HepG2 (cell line): Measurements from ENCODE around the gene TCAF1. TPM values are rescaled to one million over a fixed set of nuclear protein-coding genes. Genes with fewer than 3 reads are reported as not detected.

Experiments
- ATF3 ChIP-seq: sonication (generic); formaldehyde crosslinking; IDR thresholded peaks from 2 replicates; pipeline ENCODE4 v1.4.0; 2020; ENCODE audit warnings: missing genetic modification reagents
- CAMTA2 ChIP-seq: sonication (generic); formaldehyde crosslinking; IDR thresholded peaks from 2 replicates; pipeline ENCODE4 v1.4.0; 2020; ENCODE audit warnings: mild to moderate bottlenecking, missing genetic modification reagents, borderline replicate concordance
- IRX3 ChIP-seq: sonication (generic); formaldehyde crosslinking; IDR thresholded peaks from 2 replicates; pipeline ENCODE4 v1.8.1; 2023; ENCODE audit warnings: mild to moderate bottlenecking, low read depth, missing genetic modification reagents, borderline replicate concordance
- NR2F6 ChIP-seq, 2 experiments: IDR thresholded peaks; 2 replicates each; pipeline ENCODE4 v1.6.1; 2016; ENCODE audit warnings: antibody characterized with exemption in 1 of 2, mild to moderate bottlenecking in 1 of 2
- RBM39 ChIP-seq: fragments of 200-400 bp; formaldehyde crosslinking; IDR thresholded peaks from one replicate; pipeline ENCODE4 v1.6.1; 2018; ENCODE audit warnings: antibody characterized with exemption, mild to moderate bottlenecking, low read depth, low read length; ENCODE audit not compliant: poor library complexity, severe bottlenecking
- RFX5 ChIP-seq: IDR thresholded peaks from 2 replicates; pipeline ENCODE4 v1.6.1; 2011; ENCODE audit warnings: low read depth, low read length, improper control_type of control experiment
- SALL2 ChIP-seq: sonication (generic); formaldehyde crosslinking; IDR thresholded peaks from 2 replicates; pipeline ENCODE4 v1.8.1; 2023; ENCODE audit warnings: mild to moderate bottlenecking, missing genetic modification reagents, inconsistent platforms
- SATB2 ChIP-seq: sonication (generic); formaldehyde crosslinking; IDR thresholded peaks from 2 replicates; pipeline ENCODE4 v1.5.0; 2020; ENCODE audit warnings: missing genetic modification reagents
- SP140L ChIP-seq: sonication (generic); formaldehyde crosslinking; IDR thresholded peaks from 2 replicates; pipeline ENCODE4 v1.4.0; 2020; ENCODE audit warnings: missing genetic modification reagents, borderline replicate concordance
- ZNF234 ChIP-seq: sonication (generic); formaldehyde crosslinking; conservative IDR thresholded peaks from 2 replicates; pipeline ENCODE4 v1.5.1; 2020; ENCODE audit warnings: mild to moderate bottlenecking, missing genetic modification reagents
- ZNF562 ChIP-seq: sonication (generic); formaldehyde crosslinking; IDR thresholded peaks from 2 replicates; pipeline ENCODE4 v1.8.0; 2022; ENCODE audit warnings: missing genetic modification reagents, borderline replicate concordance
- ZNF615 ChIP-seq: sonication (generic); formaldehyde crosslinking; IDR thresholded peaks from 2 replicates; pipeline ENCODE4 v1.5.0; 2020; ENCODE audit warnings: mild to moderate bottlenecking, missing genetic modification reagents, borderline replicate concordance
- ZNF766 ChIP-seq: sonication (generic); formaldehyde crosslinking; IDR thresholded peaks from 2 replicates; pipeline ENCODE4 v1.5.0; 2020; ENCODE audit warnings: missing genetic modification reagents, borderline replicate concordance
- ZNF850 ChIP-seq: sonication (generic); formaldehyde crosslinking; conservative IDR thresholded peaks from 2 replicates; pipeline ENCODE4 v1.9.0; 2021; ENCODE audit warnings: mild to moderate bottlenecking, missing genetic modification reagents
- ZNF879 ChIP-seq: sonication (generic); formaldehyde crosslinking; IDR thresholded peaks from 2 replicates; pipeline ENCODE4 v1.8.1; 2023; ENCODE audit warnings: missing genetic modification reagents
- ZSCAN21 ChIP-seq: sonication (generic); formaldehyde crosslinking; IDR thresholded peaks from 2 replicates; pipeline ENCODE4 v1.8.0; 2022; ENCODE audit warnings: mild to moderate bottlenecking, missing genetic modification reagents, moderate library complexity, borderline replicate concordance
- polyA plus RNA-seq, 8 experiments: library from polyadenylated mRNA; depleted of rRNA in 3 of 8; stranded (reverse) in 7 of 8; unstranded in 1 of 8; fragments of >200 nt; fragmentation: Illumina TruSeq in 4 of 8; extraction: Trizol in 4 of 8; gene quantifications; 2 replicates each; pipeline versions ENCODE4 v1.2.1 to v1.2.3, GENCODE V29; 2011 to 2016; ENCODE audit warnings: low read depth in 4 of 8, missing spikeins in 1 of 8, mixed read lengths in 1 of 8; ENCODE audit not compliant: insufficient read depth in 1 of 8
- total RNA-seq, 5 experiments: library from RNA; depleted of rRNA; stranded (reverse); fragments of >200 nt; fragmentation: Illumina TruSeq; extraction: Trizol; gene quantifications; 2 replicates each; pipeline ENCODE4 v1.2.3, GENCODE V29; 2016; ENCODE audit warnings: low read depth in 1 of 5
- TF ChIP-seq, protein P1 (sequence below), 2 experiments: sonication (generic) in 1 of 2; formaldehyde crosslinking in 1 of 2; IDR thresholded peaks; 2 replicates each; pipeline versions ENCODE4 v1.4.0 to v1.6.1; 2018 to 2020; ENCODE audit warnings: missing genetic modification reagents in 2 of 2, borderline replicate concordance in 1 of 2, low read depth in 1 of 2, mild to moderate bottlenecking in 1 of 2, missing biosample characterization in 1 of 2
- TF ChIP-seq, protein P2 (sequence below): sonication (generic); formaldehyde crosslinking; IDR thresholded peaks from 2 replicates; pipeline ENCODE4 v1.4.0; 2020; ENCODE audit warnings: mild to moderate bottlenecking, low read depth, missing genetic modification reagents
- TF ChIP-seq, protein P3 (sequence below): IDR thresholded peaks from 2 replicates; pipeline ENCODE4 v1.6.1; 2016; ENCODE audit warnings: missing compliant biosample characterization, missing genetic modification reagents, borderline replicate concordance
- TF ChIP-seq, protein P4 (sequence below): sonication (generic); formaldehyde crosslinking; IDR thresholded peaks from 2 replicates; pipeline ENCODE4 v1.4.0; 2020; ENCODE audit warnings: missing genetic modification reagents, borderline replicate concordance

TCAF1 gene
- total and polyA plus RNA-seq, 2 of the 13 experiments (the other 11 are each of a cell fraction or from before 2014, with no cell fraction given), result 36.2 to 101 TPM

GRCh38 chr7:143900230-143900766 lies 1.7 kb downstream of the TCAF1 start (continued):
- TF ChIP-seq SALL2 (CRISPR knock-in tag) (no peak), SP140L (0 out of 2 replicates have a peak, but pooled peaks have one; percentile 2), RBM39 (no peak), ZNF234 (CRISPR knock-in tag) (no peak), IRX3 (CRISPR knock-in tag) (no peak), ZNF879 (CRISPR knock-in tag) (no peak), CAMTA2 (CRISPR knock-in tag) (no peak), ZNF766 (CRISPR knock-in tag) (no peak), NR2F6 (IDR thresholded peaks at IDR 0.05) (peak; percentile 90), NR2F6 (CRISPR knock-in tag; IDR thresholded peaks at IDR 0.05) (peak; percentile 96), ZNF615 (CRISPR knock-in tag) (no peak), ZSCAN21 (peak; percentile 66; the same call in 1 of the 2 replicates), ATF3 (CRISPR knock-in tag) (peak; percentile 56; the same call in 1 of the 2 replicates), RFX5 (no peak), ZNF850 (CRISPR knock-in tag) (no peak), ZNF562 (CRISPR knock-in tag) (no peak), SATB2 (CRISPR knock-in tag) (no peak)
- TF ChIP-seq, protein P1, sequence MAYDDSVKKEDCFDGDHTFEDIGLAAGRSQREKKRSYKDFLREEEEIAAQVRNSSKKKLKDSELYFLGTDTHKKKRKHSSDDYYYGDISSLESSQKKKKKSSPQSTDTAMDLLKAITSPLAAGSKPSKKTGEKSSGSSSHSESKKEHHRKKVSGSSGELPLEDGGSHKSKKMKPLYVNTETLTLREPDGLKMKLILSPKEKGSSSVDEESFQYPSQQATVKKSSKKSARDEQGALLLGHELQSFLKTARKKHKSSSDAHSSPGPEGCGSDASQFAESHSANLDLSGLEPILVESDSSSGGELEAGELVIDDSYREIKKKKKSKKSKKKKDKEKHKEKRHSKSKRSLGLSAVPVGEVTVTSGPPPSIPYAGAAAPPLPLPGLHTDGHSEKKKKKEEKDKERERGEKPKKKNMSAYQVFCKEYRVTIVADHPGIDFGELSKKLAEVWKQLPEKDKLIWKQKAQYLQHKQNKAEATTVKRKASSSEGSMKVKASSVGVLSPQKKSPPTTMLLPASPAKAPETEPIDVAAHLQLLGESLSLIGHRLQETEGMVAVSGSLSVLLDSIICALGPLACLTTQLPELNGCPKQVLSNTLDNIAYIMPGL (CRISPR knock-in tag; IDR thresholded peaks at IDR 0.05; ENCODE audit: borderline replicate concordance in 1 of 2, low read depth in 1 of 2), result 0 out of 4 replicates have a peak, but pooled peaks of 1 of the 2 experiments have one; percentile 51
- TF ChIP-seq, protein P2, sequence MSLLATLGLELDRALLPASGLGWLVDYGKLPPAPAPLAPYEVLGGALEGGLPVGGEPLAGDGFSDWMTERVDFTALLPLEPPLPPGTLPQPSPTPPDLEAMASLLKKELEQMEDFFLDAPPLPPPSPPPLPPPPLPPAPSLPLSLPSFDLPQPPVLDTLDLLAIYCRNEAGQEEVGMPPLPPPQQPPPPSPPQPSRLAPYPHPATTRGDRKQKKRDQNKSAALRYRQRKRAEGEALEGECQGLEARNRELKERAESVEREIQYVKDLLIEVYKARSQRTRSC (CRISPR knock-in tag), result no peak
- TF ChIP-seq, protein P3, sequence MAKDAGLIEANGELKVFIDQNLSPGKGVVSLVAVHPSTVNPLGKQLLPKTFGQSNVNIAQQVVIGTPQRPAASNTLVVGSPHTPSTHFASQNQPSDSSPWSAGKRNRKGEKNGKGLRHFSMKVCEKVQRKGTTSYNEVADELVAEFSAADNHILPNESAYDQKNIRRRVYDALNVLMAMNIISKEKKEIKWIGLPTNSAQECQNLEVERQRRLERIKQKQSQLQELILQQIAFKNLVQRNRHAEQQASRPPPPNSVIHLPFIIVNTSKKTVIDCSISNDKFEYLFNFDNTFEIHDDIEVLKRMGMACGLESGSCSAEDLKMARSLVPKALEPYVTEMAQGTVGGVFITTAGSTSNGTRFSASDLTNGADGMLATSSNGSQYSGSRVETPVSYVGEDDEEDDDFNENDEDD (CRISPR knock-in tag), result no peak; the same call in 1 of the 2 replicates
- TF ChIP-seq, protein P4, sequence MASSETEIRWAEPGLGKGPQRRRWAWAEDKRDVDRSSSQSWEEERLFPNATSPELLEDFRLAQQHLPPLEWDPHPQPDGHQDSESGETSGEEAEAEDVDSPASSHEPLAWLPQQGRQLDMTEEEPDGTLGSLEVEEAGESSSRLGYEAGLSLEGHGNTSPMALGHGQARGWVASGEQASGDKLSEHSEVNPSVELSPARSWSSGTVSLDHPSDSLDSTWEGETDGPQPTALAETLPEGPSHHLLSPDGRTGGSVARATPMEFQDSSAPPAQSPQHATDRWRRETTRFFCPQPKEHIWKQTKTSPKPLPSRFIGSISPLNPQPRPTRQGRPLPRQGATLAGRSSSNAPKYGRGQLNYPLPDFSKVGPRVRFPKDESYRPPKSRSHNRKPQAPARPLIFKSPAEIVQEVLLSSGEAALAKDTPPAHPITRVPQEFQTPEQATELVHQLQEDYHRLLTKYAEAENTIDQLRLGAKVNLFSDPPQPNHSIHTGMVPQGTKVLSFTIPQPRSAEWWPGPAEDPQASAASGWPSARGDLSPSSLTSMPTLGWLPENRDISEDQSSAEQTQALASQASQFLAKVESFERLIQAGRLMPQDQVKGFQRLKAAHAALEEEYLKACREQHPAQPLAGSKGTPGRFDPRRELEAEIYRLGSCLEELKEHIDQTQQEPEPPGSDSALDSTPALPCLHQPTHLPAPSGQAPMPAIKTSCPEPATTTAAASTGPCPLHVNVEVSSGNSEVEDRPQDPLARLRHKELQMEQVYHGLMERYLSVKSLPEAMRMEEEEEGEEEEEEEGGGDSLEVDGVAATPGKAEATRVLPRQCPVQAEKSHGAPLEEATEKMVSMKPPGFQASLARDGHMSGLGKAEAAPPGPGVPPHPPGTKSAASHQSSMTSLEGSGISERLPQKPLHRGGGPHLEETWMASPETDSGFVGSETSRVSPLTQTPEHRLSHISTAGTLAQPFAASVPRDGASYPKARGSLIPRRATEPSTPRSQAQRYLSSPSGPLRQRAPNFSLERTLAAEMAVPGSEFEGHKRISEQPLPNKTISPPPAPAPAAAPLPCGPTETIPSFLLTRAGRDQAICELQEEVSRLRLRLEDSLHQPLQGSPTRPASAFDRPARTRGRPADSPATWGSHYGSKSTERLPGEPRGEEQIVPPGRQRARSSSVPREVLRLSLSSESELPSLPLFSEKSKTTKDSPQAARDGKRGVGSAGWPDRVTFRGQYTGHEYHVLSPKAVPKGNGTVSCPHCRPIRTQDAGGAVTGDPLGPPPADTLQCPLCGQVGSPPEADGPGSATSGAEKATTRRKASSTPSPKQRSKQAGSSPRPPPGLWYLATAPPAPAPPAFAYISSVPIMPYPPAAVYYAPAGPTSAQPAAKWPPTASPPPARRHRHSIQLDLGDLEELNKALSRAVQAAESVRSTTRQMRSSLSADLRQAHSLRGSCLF (CRISPR knock-in tag), result no peak
